Activated naive CD4-positive, alpha-beta T cell treated with anti-CD3 and anti-CD28 coated beads, Interleukin-2, amount 50 U/mL, for 16 hours (primary cell): ENCODE data around the gene MYB.
A peak's percentile ranks its signal among the peaks of the same experiment; 100 is the strongest.
"Not testable (repeated sequence)": the region's sequence is repeated elsewhere in the genome, so short reads cannot be mapped to it uniquely, and the experiment has no call there.

Experiments used
- DNase-seq: peaks from one replicate; pipeline ENCODE4 v3.0.0-alpha.2; 2020

Gene MYB

GRCh38 chr6:135180542-135181332 lies at the start of gene MYB:
MYB (plus strand) TSS chr6:135181308; CDS start chr6:135181514, 206 bp downstream.
- peak; percentile 77 for DNase-seq

- DNase-seq, result no peak
Measured at GRCh38 chr6:135132776-135133175, 48.3 kb upstream of the MYB start.

DNA sequence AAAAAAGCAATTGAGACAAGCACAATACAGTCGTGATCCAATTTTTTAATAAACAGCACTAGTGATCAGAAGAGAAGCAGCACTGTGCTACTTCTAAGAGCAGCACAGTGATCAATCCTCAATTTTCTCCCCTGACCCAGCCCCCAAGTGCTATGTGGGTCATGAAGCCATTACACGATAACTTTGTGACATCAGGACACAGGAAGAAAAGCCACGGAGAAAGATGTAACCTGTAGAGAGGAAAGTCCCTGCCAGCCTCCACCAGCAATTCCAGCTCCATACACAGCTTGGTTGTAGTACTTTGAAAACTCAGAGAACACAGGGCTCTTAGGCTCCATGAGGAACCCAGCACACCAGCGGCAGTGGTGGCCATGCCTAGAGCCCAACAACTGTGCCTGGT lies 45.3 kb upstream of the MYB start:
- DNase-seq, result no peak

GRCh38 chr6:135137826-135138225 lies 43.3 kb upstream of the MYB start:
- DNase-seq, result no peak

DNA sequence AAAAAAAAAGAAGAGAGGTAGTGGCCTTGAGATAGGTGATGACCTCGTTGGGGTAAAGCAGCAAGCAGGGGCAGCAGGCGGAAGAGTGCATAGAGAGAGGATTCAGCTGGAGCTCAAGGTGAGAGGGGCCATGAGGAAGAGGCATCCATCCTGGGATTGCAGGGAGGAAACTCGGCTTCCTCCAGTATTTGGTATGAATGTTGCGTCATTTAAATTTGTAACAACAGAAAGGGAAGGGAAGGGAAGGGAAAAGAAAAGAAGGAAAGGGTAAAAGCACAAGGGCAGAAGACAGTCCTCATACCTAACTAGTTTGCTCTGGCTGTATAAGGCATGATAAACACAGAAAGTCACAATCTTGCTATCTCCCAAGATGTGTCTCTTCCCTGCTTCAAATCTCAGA lies 39.9 kb upstream of the MYB start:
- DNase-seq, result no peak

GRCh38 chr6:135141728-135142127 lies 39.4 kb upstream of the MYB start:
- DNase-seq, result no peak

DNA sequence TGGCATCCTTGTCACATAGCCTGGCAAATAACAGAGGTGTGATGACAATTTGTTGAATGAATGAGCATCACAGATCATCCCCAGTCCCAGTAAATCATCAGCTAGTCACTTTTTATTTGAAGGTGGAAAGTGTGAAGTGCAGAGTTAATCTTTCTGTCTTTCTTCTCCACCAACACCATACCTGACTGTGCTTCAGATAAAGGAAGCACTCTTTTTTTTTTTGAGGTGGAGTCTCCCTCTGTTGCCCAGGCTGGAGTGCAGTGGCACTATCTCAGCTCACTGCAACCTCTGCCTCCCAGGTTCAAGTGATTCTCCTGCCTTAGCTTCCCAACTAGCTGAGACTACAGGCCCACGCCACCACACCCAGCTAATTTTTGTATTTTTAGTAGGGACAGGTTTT lies 38.9 kb upstream of the MYB start:
- not testable (repeated sequence) for DNase-seq

GRCh38 chr6:135144673-135145062 lies 36.4 kb upstream of the MYB start:
- DNase-seq, result no peak

DNA sequence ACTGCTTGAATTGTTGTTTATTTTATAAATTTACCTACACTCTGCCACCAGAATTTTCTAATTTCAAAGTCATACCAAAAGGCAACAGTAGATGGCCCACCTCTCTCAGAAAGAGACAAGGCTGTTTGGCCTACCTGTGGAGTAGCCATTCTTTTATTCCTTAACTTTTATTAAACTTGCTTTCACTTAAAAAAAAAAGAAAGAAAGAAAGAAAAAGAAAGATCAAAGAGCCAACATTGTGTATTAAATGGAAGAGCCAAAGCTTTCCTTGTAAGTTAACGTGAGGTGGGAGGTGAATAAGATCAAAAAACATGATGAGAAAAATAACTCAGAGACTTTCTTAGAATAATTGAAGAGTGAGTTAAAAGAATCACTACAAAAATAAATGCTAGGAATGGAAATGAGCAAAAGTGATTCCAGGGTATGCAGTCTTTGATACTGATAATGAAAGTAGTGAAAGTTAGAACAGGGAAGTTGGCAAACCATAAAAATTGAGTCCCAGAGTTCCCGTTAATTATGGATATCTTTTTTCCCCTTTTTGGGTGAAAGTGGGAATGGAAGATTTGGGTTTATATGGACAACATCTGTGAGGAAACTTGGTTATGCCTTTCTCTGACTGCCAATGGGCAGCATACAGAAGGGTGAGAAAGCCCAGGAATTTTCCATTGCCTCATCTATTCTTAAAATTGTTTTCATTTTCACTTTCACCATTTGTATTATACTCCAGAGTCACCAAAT lies 35.9 kb upstream of the MYB start:
- no peak for DNase-seq

DNA sequence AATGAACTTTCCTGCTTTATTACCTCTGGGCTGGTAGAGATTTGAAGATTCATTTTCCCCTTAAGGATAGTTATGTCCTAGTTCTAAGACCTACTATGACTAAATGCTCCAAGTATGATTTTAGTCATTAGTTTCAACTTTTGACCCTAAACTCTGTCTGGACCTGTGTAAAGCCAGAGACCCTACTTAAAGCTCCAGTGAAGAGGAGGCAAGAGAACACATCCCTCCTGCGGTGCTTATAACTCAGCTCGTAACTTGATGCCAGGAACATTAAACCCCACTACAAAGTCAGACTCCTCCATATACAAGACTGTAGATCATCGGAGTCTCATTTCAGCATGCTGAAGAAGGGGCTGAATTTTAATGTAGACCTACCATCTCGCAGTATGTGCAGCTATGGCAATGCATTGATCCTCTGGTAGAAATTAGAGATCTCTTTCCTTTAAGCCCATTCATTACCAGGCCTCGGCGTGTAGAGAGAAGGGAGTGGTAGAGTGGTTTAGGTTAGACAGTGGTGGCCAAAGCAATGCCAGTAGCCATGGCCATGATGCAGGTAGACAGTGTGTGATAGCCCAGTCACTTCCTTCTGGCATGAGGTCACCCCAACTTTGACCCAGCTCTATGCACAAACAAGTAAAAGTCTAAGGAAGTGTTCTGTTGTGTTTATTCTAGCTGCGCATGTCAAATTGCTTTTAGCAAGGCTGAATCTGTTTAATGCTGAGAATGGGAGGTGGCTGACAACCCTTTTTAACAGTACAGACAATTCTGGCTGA lies 34.8 kb upstream of the MYB start:
- no peak for DNase-seq

GRCh38 chr6:135147637-135148592 lies 33.2 kb upstream of the MYB start:
- DNase-seq, result no peak

- DNase-seq, result no peak
Measured at GRCh38 chr6:135148889-135149288, 32.2 kb upstream of the MYB start.

DNA sequence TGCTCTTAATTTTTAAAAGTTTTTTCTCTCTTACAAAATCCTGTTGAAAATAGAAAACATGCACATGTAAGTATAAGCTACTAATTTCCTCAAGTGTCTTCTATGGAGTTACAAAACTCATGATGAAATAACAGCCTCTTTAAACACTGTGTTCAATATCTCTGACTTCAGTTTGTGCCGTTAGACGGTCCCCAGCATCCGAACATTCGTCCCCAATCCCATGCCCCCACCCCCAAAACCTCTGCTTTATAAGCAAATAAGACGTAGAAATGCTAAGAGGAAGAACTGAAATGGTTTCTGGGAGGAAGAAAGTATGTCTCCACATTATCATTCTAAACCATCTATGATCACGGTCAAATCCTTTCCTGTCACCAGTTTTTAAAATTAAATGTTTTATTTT lies 31.7 kb upstream of the MYB start:
- DNase-seq, result no peak

DNA sequence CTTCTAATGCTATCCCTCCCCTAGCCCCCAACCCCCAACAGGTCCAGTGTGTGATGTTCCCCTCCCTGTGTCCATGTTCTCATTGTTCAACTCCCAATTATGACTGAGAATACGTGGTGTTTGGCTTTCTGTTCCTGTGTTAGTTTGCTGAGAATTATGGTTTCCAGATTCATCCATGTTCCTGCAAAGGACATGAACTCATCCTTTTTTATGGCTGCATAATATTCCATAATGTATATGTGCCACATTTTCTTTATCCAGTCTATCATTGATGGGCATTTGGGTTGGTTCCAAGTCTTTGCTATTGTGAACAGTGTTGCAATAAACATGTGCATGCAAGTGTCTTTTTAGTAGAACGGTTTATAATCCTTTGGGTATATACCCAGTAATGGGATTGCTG lies 30.6 kb upstream of the MYB start:
- not testable (repeated sequence) for DNase-seq

- not testable (repeated sequence) for DNase-seq
Measured at GRCh38 chr6:135154125-135154524, 27.0 kb upstream of the MYB start.

GRCh38 chr6:135158397-135158796 lies 22.7 kb upstream of the MYB start:
- no peak for DNase-seq

DNA sequence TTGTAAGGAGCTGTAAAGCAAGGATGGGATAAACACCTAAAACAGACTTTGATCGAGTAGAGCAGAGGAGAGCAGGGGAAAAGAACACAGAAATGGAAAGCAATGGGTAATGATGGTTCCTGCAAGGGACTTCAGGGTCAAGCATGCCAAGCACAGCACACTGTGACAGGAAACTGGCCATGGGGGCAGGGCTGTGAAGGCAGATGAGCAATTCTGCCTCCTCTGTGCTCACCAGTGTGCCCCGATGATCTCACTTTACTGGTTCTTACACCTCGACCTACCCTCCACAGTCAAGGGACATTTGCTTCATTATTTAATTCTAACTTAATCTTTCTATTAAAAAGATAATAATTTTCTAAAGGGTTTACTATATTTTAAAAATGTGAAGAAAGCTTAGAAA lies 21.6 kb upstream of the MYB start:
- no peak for DNase-seq

- no peak for DNase-seq
Measured at GRCh38 chr6:135161411-135162395, 19.4 kb upstream of the MYB start.

GRCh38 chr6:135162678-135163439 lies 18.2 kb upstream of the MYB start:
- DNase-seq, result peak; percentile 22

DNA sequence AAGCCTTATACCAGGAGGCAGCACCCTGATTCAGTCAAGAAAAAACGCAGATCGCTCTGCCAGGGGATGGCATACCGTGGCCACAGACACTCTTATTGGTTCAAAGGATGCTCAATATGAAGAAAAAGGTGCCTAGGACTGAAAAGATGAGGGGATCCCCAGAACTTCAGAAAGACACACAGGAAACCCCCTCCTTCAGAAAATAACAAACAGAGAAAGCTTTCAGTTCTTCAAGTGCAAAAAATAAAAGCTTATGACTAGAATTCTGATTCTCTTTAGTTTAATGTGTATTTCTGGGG lies 17.7 kb upstream of the MYB start:
- peak; percentile 62 for DNase-seq

DNA sequence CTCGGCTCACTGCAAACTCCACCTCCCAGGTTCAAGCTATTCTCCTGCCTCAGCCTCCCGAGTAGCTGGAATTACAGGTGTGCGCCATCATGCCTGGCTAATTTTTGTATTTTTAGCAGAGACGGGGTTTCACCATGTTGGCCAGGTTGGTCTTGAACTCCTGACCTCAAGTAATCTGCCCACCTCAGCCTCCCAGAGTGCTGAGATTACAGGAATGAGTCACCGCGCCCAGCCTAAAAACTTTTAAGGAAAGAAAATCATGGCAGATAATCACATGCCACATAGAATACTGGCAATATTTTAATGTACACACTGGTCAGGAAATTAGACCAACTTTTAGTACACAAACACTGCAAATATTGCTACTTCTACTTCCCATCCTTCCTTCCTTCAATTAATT lies 16.7 kb upstream of the MYB start:
- DNase-seq, result not testable (repeated sequence)
